ENCODE data around the gene TSBP1.

DNA sequence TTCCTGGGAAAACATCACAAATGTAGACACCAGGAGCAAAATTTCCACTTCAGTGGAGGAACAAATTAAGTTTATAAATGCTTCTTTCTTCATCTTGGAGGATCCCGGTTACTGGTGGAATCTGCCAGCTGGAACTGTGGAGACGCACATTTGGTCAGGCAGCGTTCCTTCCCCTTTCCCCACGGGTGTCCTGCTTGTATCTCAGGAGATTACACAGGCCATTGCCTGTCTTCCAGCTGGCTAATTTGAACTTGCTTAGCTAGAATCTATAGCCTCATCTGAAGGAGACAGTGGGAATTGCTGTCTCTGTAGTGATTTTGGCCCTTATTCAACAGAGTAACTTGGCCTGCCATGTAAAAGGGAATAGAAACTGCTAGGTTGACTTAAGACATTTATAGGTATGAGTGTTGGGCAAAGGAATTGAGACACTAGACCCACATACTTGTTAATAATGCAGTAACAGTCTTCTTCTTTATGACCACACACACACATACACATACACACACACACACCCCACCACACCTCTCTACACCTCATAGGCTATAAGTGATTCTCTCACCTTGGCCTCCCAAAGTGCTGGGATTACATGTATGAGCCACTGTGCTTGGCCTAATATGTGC is 34.4 kb downstream of the TSBP1 start:
- TF ChIP-seq GATAD1 (CRISPR knock-in tag; IDR thresholded peaks at IDR 0.05) = no peak
- TF ChIP-seq, protein P1, sequence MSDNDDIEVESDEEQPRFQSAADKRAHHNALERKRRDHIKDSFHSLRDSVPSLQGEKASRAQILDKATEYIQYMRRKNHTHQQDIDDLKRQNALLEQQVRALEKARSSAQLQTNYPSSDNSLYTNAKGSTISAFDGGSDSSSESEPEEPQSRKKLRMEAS (IDR thresholded peaks at IDR 0.05) = no peak
- TF ChIP-seq, protein P2, sequence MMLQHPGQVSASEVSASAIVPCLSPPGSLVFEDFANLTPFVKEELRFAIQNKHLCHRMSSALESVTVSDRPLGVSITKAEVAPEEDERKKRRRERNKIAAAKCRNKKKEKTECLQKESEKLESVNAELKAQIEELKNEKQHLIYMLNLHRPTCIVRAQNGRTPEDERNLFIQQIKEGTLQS (CRISPR knock-in tag; IDR thresholded peaks at IDR 0.05) = no peak

Data from HepG2 (cell line).